ENCODE results near the gene DEFB114. TPM values are rescaled to one million over a fixed set of nuclear protein-coding genes. Genes with fewer than 3 reads are reported as not detected.

DEFB114 gene
- total RNA-seq, 1 donor from 2014 or later, result not detected

DNA sequence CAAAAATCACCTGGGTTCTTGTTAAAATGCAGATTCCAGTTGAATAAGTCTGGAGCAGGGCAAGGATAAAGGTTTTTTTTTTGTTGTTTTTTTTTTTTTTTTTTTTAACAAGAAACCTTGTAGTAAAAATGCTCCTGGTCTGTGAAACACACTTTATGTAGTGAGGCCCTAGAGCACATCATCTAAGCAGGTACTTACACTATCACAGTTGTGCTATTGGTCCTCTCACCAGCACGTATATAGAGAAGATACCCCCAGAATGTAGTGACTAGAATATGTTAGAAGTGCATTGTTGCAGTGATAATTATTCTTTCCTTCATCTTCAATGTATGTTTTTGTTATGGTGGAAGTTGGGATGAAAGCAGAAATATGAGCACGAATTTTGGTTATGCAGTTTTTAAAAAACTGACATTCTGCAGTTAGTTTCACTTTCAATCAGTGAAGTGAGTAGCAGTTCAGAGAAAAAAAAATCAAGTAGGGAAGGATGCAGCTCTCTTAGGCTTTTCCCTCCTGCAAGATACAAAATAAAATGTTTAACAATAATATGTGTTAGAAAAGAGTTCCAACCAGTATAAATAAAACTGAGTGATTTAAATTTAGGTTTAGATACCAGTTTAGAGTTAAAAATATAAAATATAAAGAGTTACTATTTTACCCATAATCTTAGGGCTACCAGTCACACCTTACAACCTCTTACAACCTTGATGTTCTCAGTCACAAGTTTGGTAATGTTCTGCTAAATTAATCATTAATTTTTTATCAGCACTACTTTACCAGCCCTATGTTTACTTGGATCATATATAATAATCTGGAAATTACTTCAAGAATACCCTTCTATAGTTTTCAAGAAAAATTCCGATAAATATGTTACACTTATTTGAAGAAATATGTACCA is 14.6 kb upstream of the DEFB114 start:
- Mint-ChIP-seq H3K27ac (ENCODE audit: unreplicated experiment) (no peak overlapping the region), H3K27me3 (ENCODE audit: low read depth) (peaks cover 9% of the 10 kb centered on the region), H3K4me1 (ENCODE audit: low read depth) (no peaks in the 10 kb centered on the region), H3K9me3 (ENCODE audit: low read depth) (peaks cover 5% of the 10 kb centered on the region), H3K4me3 (ENCODE audit: unreplicated experiment) (no peak overlapping the region), H3K36me3 (ENCODE audit: low read depth) (no peaks in the 10 kb centered on the region)
- no peak for DNase-seq (ENCODE audit: low spot score)
- TF ChIP-seq, protein P1, sequence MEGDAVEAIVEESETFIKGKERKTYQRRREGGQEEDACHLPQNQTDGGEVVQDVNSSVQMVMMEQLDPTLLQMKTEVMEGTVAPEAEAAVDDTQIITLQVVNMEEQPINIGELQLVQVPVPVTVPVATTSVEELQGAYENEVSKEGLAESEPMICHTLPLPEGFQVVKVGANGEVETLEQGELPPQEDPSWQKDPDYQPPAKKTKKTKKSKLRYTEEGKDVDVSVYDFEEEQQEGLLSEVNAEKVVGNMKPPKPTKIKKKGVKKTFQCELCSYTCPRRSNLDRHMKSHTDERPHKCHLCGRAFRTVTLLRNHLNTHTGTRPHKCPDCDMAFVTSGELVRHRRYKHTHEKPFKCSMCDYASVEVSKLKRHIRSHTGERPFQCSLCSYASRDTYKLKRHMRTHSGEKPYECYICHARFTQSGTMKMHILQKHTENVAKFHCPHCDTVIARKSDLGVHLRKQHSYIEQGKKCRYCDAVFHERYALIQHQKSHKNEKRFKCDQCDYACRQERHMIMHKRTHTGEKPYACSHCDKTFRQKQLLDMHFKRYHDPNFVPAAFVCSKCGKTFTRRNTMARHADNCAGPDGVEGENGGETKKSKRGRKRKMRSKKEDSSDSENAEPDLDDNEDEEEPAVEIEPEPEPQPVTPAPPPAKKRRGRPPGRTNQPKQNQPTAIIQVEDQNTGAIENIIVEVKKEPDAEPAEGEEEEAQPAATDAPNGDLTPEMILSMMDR (IDR thresholded peaks at IDR 0.05), result no peak

DNA sequence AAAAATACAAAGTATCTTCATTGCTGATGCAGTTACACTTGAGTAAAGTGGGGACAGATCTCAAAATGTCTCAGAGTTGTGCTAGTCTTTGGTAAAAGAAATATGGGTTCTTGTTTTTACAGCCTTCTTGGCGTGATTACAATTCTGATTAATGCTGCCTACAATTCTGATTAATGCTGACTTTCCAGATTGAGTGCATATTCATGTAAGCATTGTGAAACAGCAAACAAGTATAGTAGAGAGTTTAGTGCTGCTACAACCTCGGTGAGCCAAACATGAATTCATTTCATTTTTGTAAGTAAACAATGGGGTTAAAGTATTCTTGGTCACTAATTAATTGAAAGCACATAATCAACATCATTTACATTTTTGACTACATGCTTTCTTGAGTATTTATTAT is 5.6 kb upstream of the DEFB114 start, which contains the start of gene DEFB113:
TSS of gene DEFB113 (minus strand) at position 21 of the 400 bp plus-strand sequence. CDS start at position 21, 0 bp downstream.
- no peak within 1 kb of the TSS for H3K27ac Mint-ChIP-seq (ENCODE audit: unreplicated experiment)
- no peaks in the 10 kb centered on the region for H3K36me3 Mint-ChIP-seq (ENCODE audit: low read depth)
- H3K27me3 Mint-ChIP-seq (ENCODE audit: low read depth), result peaks cover 16% of the 10 kb centered on the region
- DNase-seq (ENCODE audit: low spot score), result no peak
- TF ChIP-seq, protein P1 (IDR thresholded peaks at IDR 0.05), result no peak
- no peaks in the 10 kb centered on the region for H3K9me3 Mint-ChIP-seq (ENCODE audit: low read depth)
- H3K4me1 Mint-ChIP-seq (ENCODE audit: low read depth), result no peaks in the 10 kb centered on the region
- H3K4me3 Mint-ChIP-seq (ENCODE audit: unreplicated experiment), result no peak within 1 kb of the TSS

DNA sequence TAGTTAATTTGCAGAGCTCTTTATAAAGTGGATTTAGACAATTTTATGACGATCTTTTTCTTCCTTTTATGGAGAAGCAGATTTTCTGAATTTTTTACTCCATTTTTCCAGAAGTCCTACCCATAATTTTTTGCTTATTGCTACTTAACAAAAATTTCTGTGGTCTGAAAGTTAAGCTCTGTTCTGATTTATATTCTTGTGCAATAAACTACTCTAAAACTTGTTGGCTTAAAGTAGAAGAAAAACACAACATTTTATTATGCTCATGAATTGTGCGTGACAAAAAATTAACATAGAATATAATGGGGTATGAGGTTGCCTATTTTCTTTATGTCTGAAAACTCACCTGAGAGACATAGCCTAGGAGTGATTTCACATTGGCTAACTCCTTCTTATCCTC is 2.9 kb upstream of the DEFB114 start:
- TF ChIP-seq, protein P1 (IDR thresholded peaks at IDR 0.05), result no peak
- no peak overlapping the region for H3K27ac Mint-ChIP-seq (ENCODE audit: unreplicated experiment)
- H3K9me3 Mint-ChIP-seq (ENCODE audit: low read depth), result no peaks in the 10 kb centered on the region
- no peak overlapping the region for H3K4me3 Mint-ChIP-seq (ENCODE audit: unreplicated experiment)
- no peaks in the 10 kb centered on the region for H3K4me1 Mint-ChIP-seq (ENCODE audit: low read depth)
- no peaks in the 10 kb centered on the region for H3K36me3 Mint-ChIP-seq (ENCODE audit: low read depth)
- DNase-seq (ENCODE audit: low spot score), result no peak
- peaks cover 16% of the 10 kb centered on the region for H3K27me3 Mint-ChIP-seq (ENCODE audit: low read depth)

DNA sequence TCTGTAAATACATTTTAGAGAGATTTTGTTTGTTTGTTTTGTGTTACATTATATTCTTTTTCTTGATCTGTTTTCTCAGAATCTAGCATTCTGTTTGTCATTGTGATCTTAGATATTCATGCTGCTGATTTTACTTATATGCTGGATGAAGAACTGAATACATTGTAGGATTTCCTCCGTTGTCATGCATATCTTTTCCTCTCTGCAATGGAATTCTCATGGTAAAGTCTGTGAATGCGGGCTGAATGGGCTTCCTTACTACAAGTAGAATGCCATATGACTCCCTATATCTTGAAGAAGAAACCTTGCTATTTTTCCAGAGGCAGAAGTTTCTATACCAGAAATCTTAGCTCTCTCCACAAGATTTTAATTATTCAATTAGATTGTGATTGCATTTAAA is 2.4 kb upstream of the DEFB114 start:
- no peaks in the 10 kb centered on the region for H3K9me3 Mint-ChIP-seq (ENCODE audit: low read depth)
- H3K27ac Mint-ChIP-seq (ENCODE audit: unreplicated experiment), result no peak overlapping the region
- H3K36me3 Mint-ChIP-seq (ENCODE audit: low read depth), result no peaks in the 10 kb centered on the region
- peaks cover 13% of the 10 kb centered on the region for H3K27me3 Mint-ChIP-seq (ENCODE audit: low read depth)
- H3K4me1 Mint-ChIP-seq (ENCODE audit: low read depth), result no peaks in the 10 kb centered on the region
- no peak overlapping the region for H3K4me3 Mint-ChIP-seq (ENCODE audit: unreplicated experiment)
- TF ChIP-seq, protein P1 (IDR thresholded peaks at IDR 0.05), result no peak
- DNase-seq (ENCODE audit: low spot score), result no peak

DNA sequence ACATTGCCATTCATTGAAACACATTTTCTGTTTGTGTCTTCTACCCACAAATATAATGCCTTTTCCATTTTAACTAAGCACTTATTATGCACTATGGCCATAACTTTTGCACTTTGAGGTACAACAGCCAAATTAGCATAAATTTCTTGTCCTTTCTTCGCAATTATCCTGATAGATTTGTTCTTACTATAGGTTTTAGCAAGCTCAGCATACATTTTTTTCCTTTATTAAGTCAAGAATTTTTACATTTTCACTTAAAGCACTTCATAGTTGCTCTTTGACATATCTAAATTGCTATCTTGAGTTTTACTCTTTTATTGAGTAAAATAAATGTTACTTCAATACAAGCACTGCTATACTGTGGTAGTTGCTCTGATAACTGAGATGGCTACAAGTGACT is 5.8 kb downstream of the DEFB114 start:
- DNase-seq (ENCODE audit: low spot score), result no peak
- TF ChIP-seq, protein P1 (IDR thresholded peaks at IDR 0.05), result no peak
- Mint-ChIP-seq H3K27me3 (ENCODE audit: low read depth) (no peaks in the 10 kb centered on the region), H3K4me1 (ENCODE audit: low read depth) (no peaks in the 10 kb centered on the region), H3K4me3 (ENCODE audit: unreplicated experiment) (no peak overlapping the region), H3K36me3 (ENCODE audit: low read depth) (no peaks in the 10 kb centered on the region), H3K27ac (ENCODE audit: unreplicated experiment) (no peak overlapping the region), H3K9me3 (ENCODE audit: low read depth) (no peaks in the 10 kb centered on the region)

Data from chondrocyte (in vitro differentiated cells).